DND-41 (cell line): ENCODE results near the gene RANBP3L.

Experiments
- CTCF ChIP-seq: IDR thresholded peaks from 2 replicates; pipeline ENCODE4 v1.5.1; 2012; ENCODE audit warnings: borderline replicate concordance, low read length, moderate library complexity, mild to moderate bottlenecking; ENCODE audit not compliant: poor library complexity, severe bottlenecking; ENCODE audit errors: extremely low read depth
- EZH2 ChIP-seq: IDR thresholded peaks from 3 replicates; pipeline ENCODE4 v1.6.1; 2012; ENCODE audit warnings: borderline replicate concordance, low read depth, mild to moderate bottlenecking, moderate library complexity, low read length, inconsistent platforms; ENCODE audit not compliant: severe bottlenecking

GRCh38 chr5:36205329-36205728, 96.4 kb downstream of the RANBP3L start:
- TF ChIP-seq CTCF (no peak), EZH2 (no peak)
